SU-DHL-6 (cell line): ENCODE measurements around the gene PRR22.

Experiments used
- H2AFZ ChIP-seq: fragments of 200-600 bp; sonication (generic); 2 replicates; pipeline ENCODE4 v1.6.1; 2014; ENCODE audit warnings: low read depth, mild to moderate bottlenecking, moderate library complexity, mixed read lengths, antibody characterized with exemption, low read length; ENCODE audit not compliant: severe bottlenecking
- H3F3A ChIP-seq: fragments of 200-600 bp; shearing (Covaris generic); 2 replicates; pipeline ENCODE4 v1.6.0; 2016; ENCODE audit warnings: antibody characterized with exemption, mild to moderate bottlenecking; ENCODE audit not compliant: insufficient read depth
- H3K27ac ChIP-seq: fragments of 200-600 bp; sonication (generic); 2 replicates; pipeline ENCODE4 v1.5.1; 2016; ENCODE audit warnings: low read depth, mild to moderate bottlenecking, low read length, moderate library complexity, mixed read lengths
- H3K27me3 ChIP-seq: fragments of 200-600 bp; sonication (generic), shearing (Covaris generic); 2 replicates; pipeline ENCODE4 v1.6.0; 2014; ENCODE audit warnings: mild to moderate bottlenecking, low read length
- H3K36me3 ChIP-seq: fragments of 200-600 bp; sonication (generic); 2 replicates; pipeline ENCODE4 v1.6.1; 2014; ENCODE audit warnings: mild to moderate bottlenecking, low read length, mixed read lengths
- H3K4me2 ChIP-seq: fragments of 300-600, 200-600 bp; shearing (Covaris generic), sonication (generic); 2 replicates; pipeline ENCODE4 v1.6.0; 2014; ENCODE audit warnings: low read length, low read depth, mild to moderate bottlenecking; ENCODE audit not compliant: poor library complexity, severe bottlenecking
- H3K4me3 ChIP-seq: fragments of 200-600 bp; sonication (generic); 2 replicates; pipeline ENCODE4 v1.5.1; 2014; ENCODE audit warnings: antibody characterized with exemption, low read length, mild to moderate bottlenecking, mixed read lengths; ENCODE audit not compliant: insufficient read depth, poor library complexity, severe bottlenecking
- H3K79me2 ChIP-seq: fragments of 200-600 bp; sonication (generic); 2 replicates; pipeline ENCODE4 v1.6.1; 2014; ENCODE audit warnings: mild to moderate bottlenecking, low read length, moderate library complexity; ENCODE audit not compliant: insufficient read depth
- H3K9ac ChIP-seq: fragments of 200-600 bp; sonication (generic); 2 replicates; pipeline ENCODE4 v1.7.0; 2014; ENCODE audit warnings: mild to moderate bottlenecking, low read length
- H3K9me2 ChIP-seq: fragments of 200-600 bp; sonication (generic); replicated peaks from 2 replicates; pipeline ENCODE4 v1.6.1; 2014; ENCODE audit warnings: low read length; ENCODE audit not compliant: insufficient read depth
- H3K9me3 ChIP-seq: fragments of 200-600 bp; sonication (generic); 2 replicates; pipeline ENCODE4 v1.6.1; 2014; ENCODE audit warnings: low read length, mixed read lengths; ENCODE audit not compliant: insufficient read depth
- H4K20me1 ChIP-seq: fragments of 200-600 bp; sonication (generic); 2 replicates; pipeline ENCODE4 v1.6.1; 2014; ENCODE audit warnings: low read depth, mild to moderate bottlenecking, antibody characterized with exemption, low read length, moderate library complexity, mixed read lengths
- EZH2phosphoT487 ChIP-seq: fragments of 200-600 bp; sonication (generic), shearing (Covaris generic); conservative IDR thresholded peaks from 2 replicates; pipeline ENCODE4 v1.6.1; 2018; ENCODE audit warnings: mild to moderate bottlenecking, antibody characterized with exemption, low read length, moderate library complexity, mixed read lengths
- TF ChIP-seq, protein P1 (sequence below): fragments of 200-600 bp; sonication (generic); IDR thresholded peaks from one replicate; pipeline ENCODE4 v1.5.1; 2017; ENCODE audit warnings: antibody characterized with exemption, mild to moderate bottlenecking, low read length, moderate library complexity; ENCODE audit not compliant: insufficient read depth, poor library complexity, severe bottlenecking

PRR22 gene

DNA sequence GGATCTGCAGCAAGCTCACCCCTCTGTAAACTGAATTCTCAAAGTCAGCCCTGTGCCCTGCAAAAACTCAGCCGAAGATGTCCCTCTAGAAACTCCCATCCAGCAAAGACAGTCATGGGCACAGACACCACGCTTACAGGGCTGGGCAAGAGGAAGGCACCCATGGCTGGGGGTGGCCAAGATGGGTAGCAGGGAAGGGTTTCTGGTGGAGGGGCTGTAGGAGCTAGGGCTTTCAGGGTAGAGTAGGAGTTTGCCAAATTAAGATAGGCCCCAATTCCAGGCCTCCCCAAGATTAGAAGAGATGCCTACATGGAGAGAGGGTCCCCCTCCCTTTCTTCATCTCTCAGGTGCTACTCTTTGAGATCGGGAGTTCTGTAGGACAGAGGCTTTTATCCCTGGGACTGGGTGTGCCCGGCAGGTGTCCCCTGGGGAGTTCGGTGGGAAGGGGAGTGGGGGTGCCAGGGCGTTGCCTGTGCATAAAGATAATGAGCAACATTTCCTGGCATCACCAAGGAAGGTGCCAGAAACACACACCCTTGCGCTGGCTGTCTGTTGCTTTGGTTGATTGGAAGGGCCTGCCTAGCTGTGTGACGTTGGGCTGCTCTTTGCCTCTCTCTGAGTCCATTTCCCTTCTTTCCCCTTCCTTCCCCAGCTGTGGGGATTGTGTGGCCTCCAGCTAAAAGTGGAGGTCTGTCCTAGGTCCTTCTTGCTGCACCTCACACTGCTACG, 29.7 kb upstream of the PRR22 start:
- no peak overlapping the region for H2AFZ ChIP-seq
- TF ChIP-seq EZH2phosphoT487, result no peak
- TF ChIP-seq, protein P1, sequence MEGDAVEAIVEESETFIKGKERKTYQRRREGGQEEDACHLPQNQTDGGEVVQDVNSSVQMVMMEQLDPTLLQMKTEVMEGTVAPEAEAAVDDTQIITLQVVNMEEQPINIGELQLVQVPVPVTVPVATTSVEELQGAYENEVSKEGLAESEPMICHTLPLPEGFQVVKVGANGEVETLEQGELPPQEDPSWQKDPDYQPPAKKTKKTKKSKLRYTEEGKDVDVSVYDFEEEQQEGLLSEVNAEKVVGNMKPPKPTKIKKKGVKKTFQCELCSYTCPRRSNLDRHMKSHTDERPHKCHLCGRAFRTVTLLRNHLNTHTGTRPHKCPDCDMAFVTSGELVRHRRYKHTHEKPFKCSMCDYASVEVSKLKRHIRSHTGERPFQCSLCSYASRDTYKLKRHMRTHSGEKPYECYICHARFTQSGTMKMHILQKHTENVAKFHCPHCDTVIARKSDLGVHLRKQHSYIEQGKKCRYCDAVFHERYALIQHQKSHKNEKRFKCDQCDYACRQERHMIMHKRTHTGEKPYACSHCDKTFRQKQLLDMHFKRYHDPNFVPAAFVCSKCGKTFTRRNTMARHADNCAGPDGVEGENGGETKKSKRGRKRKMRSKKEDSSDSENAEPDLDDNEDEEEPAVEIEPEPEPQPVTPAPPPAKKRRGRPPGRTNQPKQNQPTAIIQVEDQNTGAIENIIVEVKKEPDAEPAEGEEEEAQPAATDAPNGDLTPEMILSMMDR, result no peak
- H3K27ac ChIP-seq, result no peak overlapping the region
- no peak overlapping the region for H3K4me3 ChIP-seq
- H3K27me3 ChIP-seq, result no peaks in the 10 kb centered on the region
- H3K36me3 ChIP-seq, result no peaks in the 10 kb centered on the region
- H3K9me2 ChIP-seq, result no peaks in the 10 kb centered on the region
- no peaks in the 10 kb centered on the region for H4K20me1 ChIP-seq
- no peak overlapping the region for H3K4me2 ChIP-seq
- H3K9ac ChIP-seq, result no peak overlapping the region
- no peaks in the 10 kb centered on the region for H3F3A ChIP-seq
- H3K79me2 ChIP-seq, result no peaks in the 10 kb centered on the region
- no peaks in the 10 kb centered on the region for H3K9me3 ChIP-seq

DNA sequence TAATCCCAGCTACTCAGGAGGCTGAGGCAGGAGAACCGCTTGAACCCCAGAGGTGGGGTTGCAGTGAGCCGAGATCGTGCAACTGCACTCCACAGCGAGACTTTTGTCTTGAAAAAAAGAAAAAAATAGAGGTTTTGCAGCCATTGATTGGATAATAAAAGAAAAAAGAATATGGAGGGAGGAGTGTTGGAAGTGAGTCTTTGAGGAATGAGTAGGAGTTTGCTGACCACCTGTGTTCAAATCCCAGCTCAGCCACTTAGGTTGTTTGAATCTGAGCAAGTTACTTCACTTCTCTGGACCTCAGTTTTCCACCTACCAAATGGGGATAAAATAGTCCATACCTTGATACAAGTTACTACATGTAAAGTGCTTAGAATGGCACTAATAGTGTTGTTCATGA, 26.6 kb upstream of the PRR22 start:
- Histone ChIP-seq H3K9me3 (no peaks in the 10 kb centered on the region), H3K4me3 (no peak overlapping the region), H3K9ac (no peak overlapping the region), H3K9me2 (no peaks in the 10 kb centered on the region), H3K4me2 (no peak overlapping the region), H3F3A (no peaks in the 10 kb centered on the region), H2AFZ (no peak overlapping the region), H3K36me3 (no peaks in the 10 kb centered on the region), H4K20me1 (no peaks in the 10 kb centered on the region), H3K27me3 (no peaks in the 10 kb centered on the region), H3K79me2 (no peaks in the 10 kb centered on the region), H3K27ac (no peak overlapping the region)
- TF ChIP-seq, protein P1, result no peak
- no peak for TF ChIP-seq EZH2phosphoT487

DNA sequence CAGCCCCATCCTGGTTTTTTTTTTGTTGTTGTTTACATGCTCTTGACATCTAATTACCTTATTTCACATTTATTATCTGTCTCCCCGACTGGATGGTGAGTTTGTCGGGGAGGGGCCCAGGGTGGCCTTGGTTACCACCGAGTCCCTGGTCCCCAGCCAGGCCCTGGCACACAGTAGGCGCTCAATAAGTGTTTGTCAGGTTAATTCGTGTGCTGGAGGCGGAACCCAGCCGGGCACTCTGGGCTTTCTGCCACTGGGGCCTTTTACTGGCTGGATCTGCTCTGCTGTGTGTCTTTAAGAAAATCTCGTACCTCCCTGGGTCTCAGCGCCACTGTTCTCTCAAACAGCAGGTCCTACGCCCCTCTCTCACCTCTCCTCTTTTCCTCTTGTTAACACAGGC, 24.9 kb upstream of the PRR22 start:
- Histone ChIP-seq H3K4me3 (no peak overlapping the region), H3K36me3 (no peaks in the 10 kb centered on the region), H3K79me2 (no peaks in the 10 kb centered on the region), H2AFZ (no peak overlapping the region), H3K27me3 (no peaks in the 10 kb centered on the region), H3K4me2 (no peak overlapping the region), H3K9me3 (no peaks in the 10 kb centered on the region), H4K20me1 (no peaks in the 10 kb centered on the region), H3K9ac (no peak overlapping the region), H3F3A (no peaks in the 10 kb centered on the region), H3K27ac (no peak overlapping the region), H3K9me2 (no peaks in the 10 kb centered on the region)
- TF ChIP-seq, protein P1, result no peak
- no peak for TF ChIP-seq EZH2phosphoT487
